ENCODE data around the gene CD2.
A peak's percentile ranks its signal among the peaks of the same experiment; 100 is the strongest.

CD2 gene

GRCh38 chr1:116754198-116754977 is at the start of gene CD2:
TSS of gene CD2 (plus strand) at chr1:116754430. CDS start at chr1:116754493, 63 bp downstream.
- DNase-seq: peak; percentile 61

GRCh38 chr1:116706123-116706522 is 48.1 kb upstream of the CD2 start:
- DNase-seq: no peak

GRCh38 chr1:116706841-116707240 is 47.4 kb upstream of the CD2 start:
- no peak for DNase-seq

- DNase-seq: no peak
Observed at GRCh38 chr1:116708255-116708900, 45.9 kb upstream of the CD2 start.

GRCh38 chr1:116709666-116710167 is 44.5 kb upstream of the CD2 start:
- no peak for DNase-seq

- DNase-seq: no peak
Observed at GRCh38 chr1:116710420-116711262, 43.6 kb upstream of the CD2 start.

GRCh38 chr1:116711263-116711840 is 42.9 kb upstream of the CD2 start:
- peak; percentile 12 for DNase-seq

- DNase-seq: no peak
Observed at GRCh38 chr1:116712510-116712909, 41.7 kb upstream of the CD2 start.

GRCh38 chr1:116713474-116713873 is 40.8 kb upstream of the CD2 start:
- DNase-seq: no peak

GRCh38 chr1:116716391-116716790 is 37.8 kb upstream of the CD2 start:
- DNase-seq: no peak

- DNase-seq: no peak
Observed at GRCh38 chr1:116717318-116717717, 36.9 kb upstream of the CD2 start.

GRCh38 chr1:116720364-116721038 is 33.7 kb upstream of the CD2 start:
- no peak for DNase-seq

GRCh38 chr1:116721039-116721405 is 33.2 kb upstream of the CD2 start:
- DNase-seq: no peak

GRCh38 chr1:116721451-116722007 is 32.7 kb upstream of the CD2 start:
- DNase-seq: no peak

- no peak for DNase-seq
Observed at GRCh38 chr1:116722016-116722838, 32.0 kb upstream of the CD2 start.

GRCh38 chr1:116724765-116725375 is 29.4 kb upstream of the CD2 start:
- peak; percentile 79 for DNase-seq

- no peak for DNase-seq
Observed at GRCh38 chr1:116725798-116726197, 28.4 kb upstream of the CD2 start.

- no peak for DNase-seq
Observed at GRCh38 chr1:116726872-116727820, 27.1 kb upstream of the CD2 start.

GRCh38 chr1:116731439-116731838 is 22.8 kb upstream of the CD2 start:
- no peak for DNase-seq

GRCh38 chr1:116732726-116733125 is 21.5 kb upstream of the CD2 start:
- DNase-seq: no peak

All from activated naive CD4-positive, alpha-beta T cell treated with Interleukin-2 at 50 U/mL for 16 hours (primary cell).